NAMALWA (cell line): ENCODE data around the gene NAALAD2.

Experiments
- DNase-seq: peaks from one replicate; pipeline ENCODE4 v3.0.0-alpha.2; 2015; ENCODE audit warnings: low spot score

The NAALAD2 gene

DNA sequence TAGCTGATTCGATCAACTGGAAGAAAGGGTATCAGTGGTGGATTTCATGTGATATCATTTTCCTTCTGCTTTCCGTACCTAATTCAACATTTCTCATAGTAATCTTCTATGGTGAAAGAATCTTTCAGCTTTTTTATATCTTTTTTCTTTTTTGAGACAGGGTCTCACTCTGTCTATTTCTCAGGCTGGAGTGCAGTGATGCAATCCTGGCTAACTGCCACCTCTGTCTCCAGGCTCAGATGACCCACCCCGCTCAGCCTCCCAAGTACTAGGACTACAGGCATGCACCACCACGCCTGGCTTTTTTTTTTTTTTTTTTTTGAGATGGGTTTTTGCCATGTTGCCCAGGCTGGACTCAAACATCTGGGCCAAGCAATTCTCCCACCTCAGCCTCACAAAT is 107.0 kb downstream of the NAALAD2 start:
- no peak for DNase-seq
